HCT116 (cell line): ENCODE results near the gene ATXN1. TPM values are rescaled to one million over a fixed set of nuclear protein-coding genes. Genes with fewer than 3 reads are reported as not detected.

Source experiments
- ATAC-seq: fragments of 200-7000 bp; cut with Tn5 transposase; 2 replicates; pipeline ENCODE4 v1.9.1; 2020; ENCODE audit warnings: mild to moderate bottlenecking, moderate library complexity
- BruUV-seq: library from RNA; stranded (reverse); fragments of 400-500 nt; replicated peaks from 2 replicates; lab custom pipeline; 2021; lab: Mats Ljungman, UMichigan
- CTCF ChIA-PET: fragments of 300-600 bp; sonication (Branson Sonifier 250); formaldehyde crosslinking; loops from one replicate; lab custom pipeline; 2021; ENCODE audit warnings: antibody characterized with exemption; lab: Charles Lee
- POLR2A ChIA-PET: fragments of 300-600, 350-600 bp; sonication (Branson Sonifier 250); formaldehyde crosslinking; loops from one replicate; lab custom pipeline; 2021; ENCODE audit warnings: antibody characterized with exemption; lab: Charles Lee
- RAD21 ChIA-PET, 2 experiments: fragments of 300-600 bp; sonication (Branson Sonifier 250); formaldehyde crosslinking; loops; one replicate each; lab custom pipeline; 2023; ENCODE audit warnings: low total read pairs in 2 of 2; ENCODE audit not compliant: uncharacterized antibody in 2 of 2, unreplicated experiment in 2 of 2, low non-redundant PET in 1 of 2; lab: Charles Lee
- DNase-seq: peaks from one replicate; pipeline ENCODE4 v3.0.0-alpha.2; 2010; ENCODE audit warnings: low read depth, low spot score
- H2AFZ ChIP-seq: fragments of 200-600 bp; shearing (Covaris generic), sonication (generic); 2 replicates; pipeline ENCODE4 v1.6.1; 2017; ENCODE audit warnings: low read depth, mixed run types, mixed read lengths, antibody characterized with exemption, low read length; ENCODE audit not compliant: poor library complexity, severe bottlenecking
- H3K27ac ChIP-seq: 2 replicates; pipeline ENCODE4 v1.5.1; 2012; ENCODE audit warnings: low read depth, low read length
- H3K27me3 ChIP-seq: fragments of 200-600 bp; sonication (generic); 2 replicates; pipeline ENCODE4 v1.6.1; 2016; ENCODE audit warnings: mixed run types, low read length, mixed read lengths; ENCODE audit not compliant: insufficient read depth
- H3K36me3 ChIP-seq, 2 experiments: fragments of 200-500 bp in 1 of 2; fragments of 200-600 bp in 1 of 2; sonication (Bioruptor generic) in 1 of 2; sonication (generic) in 1 of 2; 2 replicates each; pipeline versions ENCODE4 v1.5.1 to v1.6.1; 2014 to 2016; ENCODE audit warnings: low read length in 2 of 2, inconsistent platforms in 1 of 2, mixed read lengths in 1 of 2, mixed run types in 1 of 2; ENCODE audit not compliant: insufficient read depth in 2 of 2, control insufficient read depth in 1 of 2
- H3K4me1 ChIP-seq, 2 experiments: fragments of 200-600 bp in 1 of 2; sonication (generic) in 1 of 2; 2 replicates each; pipeline versions ENCODE4 v1.5.1 to v1.6.1; 2012 to 2017; ENCODE audit warnings: low read length in 2 of 2, inconsistent platforms in 1 of 2, mild to moderate bottlenecking in 1 of 2, mixed read lengths in 1 of 2, mixed run types in 1 of 2, moderate library complexity in 1 of 2; ENCODE audit not compliant: insufficient read depth in 2 of 2, control insufficient read depth in 1 of 2
- H3K4me2 ChIP-seq: fragments of 200-600 bp; sonication (generic); 2 replicates; pipeline ENCODE4 v1.6.1; 2017; ENCODE audit warnings: mixed run types, low read length, mixed read lengths
- H3K4me3 ChIP-seq, 2 experiments: fragments of 200-600 bp in 1 of 2; sonication (generic) in 1 of 2; replicated peaks in 1 of 2; 2 replicates each; pipeline ENCODE4 v1.5.1; 2011 to 2016; ENCODE audit warnings: low read length in 2 of 2, control low read depth in 1 of 2, low read depth in 1 of 2, mild to moderate bottlenecking in 1 of 2, mixed read lengths in 1 of 2, mixed run types in 1 of 2
- H3K79me2 ChIP-seq: fragments of 200-600 bp; sonication (generic); 2 replicates; pipeline ENCODE4 v1.6.1; 2017; ENCODE audit warnings: mild to moderate bottlenecking, mixed run types, low read length, moderate library complexity, mixed read lengths; ENCODE audit not compliant: insufficient read depth
- H3K9ac ChIP-seq: fragments of 200-600 bp; sonication (generic); 2 replicates; pipeline ENCODE4 v1.6.1; 2016; ENCODE audit warnings: low read length, mixed read lengths
- H3K9me2 ChIP-seq: fragments of 200-600 bp; sonication (generic), shearing (Covaris generic); 2 replicates; pipeline ENCODE4 v1.6.1; 2017; ENCODE audit warnings: mixed run types, mild to moderate bottlenecking, moderate library complexity; ENCODE audit not compliant: insufficient read depth
- H3K9me3 ChIP-seq, 2 experiments: fragments of 200-500 bp in 1 of 2; fragments of 200-600 bp in 1 of 2; sonication (Bioruptor generic) in 1 of 2; sonication (generic) in 1 of 2; 2 replicates each; pipeline ENCODE4 v1.6.1; 2014 to 2017; ENCODE audit warnings: low read length in 2 of 2, mixed read lengths in 2 of 2, inconsistent platforms in 1 of 2, low read depth in 1 of 2, mild to moderate bottlenecking in 1 of 2, mixed run types in 1 of 2, moderate library complexity in 1 of 2; ENCODE audit not compliant: control insufficient read depth in 1 of 2, insufficient read depth in 1 of 2
- H4K20me1 ChIP-seq: fragments of 200-600 bp; sonication (generic), shearing (Covaris generic); 2 replicates; pipeline ENCODE4 v1.6.1; 2017; ENCODE audit warnings: mixed run types, mild to moderate bottlenecking, moderate library complexity; ENCODE audit not compliant: insufficient read depth
- CBX3 ChIP-seq: IDR thresholded peaks from 2 replicates; pipeline ENCODE4 v1.6.1; 2012; ENCODE audit warnings: low read depth
- CEBPB ChIP-seq: IDR thresholded peaks from 2 replicates; pipeline ENCODE4 v1.6.1; 2012; ENCODE audit warnings: low read depth
- EGR1 ChIP-seq: IDR thresholded peaks from 2 replicates; pipeline ENCODE4 v1.6.1; 2012; ENCODE audit warnings: low read depth
- MAX ChIP-seq: IDR thresholded peaks from 2 replicates; pipeline ENCODE4 v1.6.1; 2012
- POLR2A ChIP-seq: IDR thresholded peaks from 2 replicates; pipeline ENCODE4 v1.7.0; 2011; ENCODE audit warnings: borderline replicate concordance; ENCODE audit not compliant: insufficient read depth, insufficient read length; ENCODE audit errors: extremely low read depth
- POLR2AphosphoS5 ChIP-seq: IDR thresholded peaks from 2 replicates; pipeline ENCODE4 v1.6.1; 2011; ENCODE audit warnings: mild to moderate bottlenecking, low read depth, low read length, moderate library complexity
- RAD21 ChIP-seq: IDR thresholded peaks from 2 replicates; pipeline ENCODE4 v1.6.1; 2012; ENCODE audit warnings: low read depth, mild to moderate bottlenecking
- SIN3A ChIP-seq: IDR thresholded peaks from 2 replicates; pipeline ENCODE4 v1.6.1; 2012; ENCODE audit warnings: low read depth
- TCF7L2 ChIP-seq: IDR thresholded peaks from 2 replicates; pipeline ENCODE4 v1.7.0; 2011; ENCODE audit warnings: borderline replicate concordance, inconsistent platforms; ENCODE audit not compliant: insufficient read depth, insufficient read length; ENCODE audit errors: extremely low read depth
- ZBTB33 ChIP-seq: IDR thresholded peaks from 2 replicates; pipeline ENCODE4 v1.6.1; 2011; ENCODE audit warnings: mild to moderate bottlenecking, low read length, moderate library complexity; ENCODE audit not compliant: insufficient replicate concordance; ENCODE audit errors: extremely low read depth
- ZNF274 ChIP-seq: fragments of 200-500 bp; sonication (Bioruptor generic); IDR thresholded peaks from 2 replicates; pipeline ENCODE4 v1.6.1; 2014; ENCODE audit warnings: mild to moderate bottlenecking, low read depth, low read length, inconsistent platforms
- intact Hi-C: fragments of 100-400 bp; cut with micrococcal nuclease; formaldehyde crosslinking; loops from 2 replicates; pipeline ENCODE4 v1.10.0; 2022
- total RNA-seq: library from RNA; stranded (reverse); gene quantifications from one replicate; pipeline ENCODE4 v1.2.1, GENCODE V29; 2021; ENCODE audit not compliant: unreplicated experiment

ATXN1 gene
- total RNA-seq, 1 experiment from 2014 or later, result 21.0 TPM

GRCh38 chr6:16440636-16441212 lies 320.5 kb downstream of the ATXN1 start:
- ChIA-PET CTCF (no interaction called here), RAD21 (no interaction called here), POLR2A (no interaction called here)
- Histone ChIP-seq H3K27me3 (no peaks in the 10 kb centered on the region), H3K9me3 (no peaks in the 10 kb centered on the region), H3K4me2 (no peak overlapping the region), H4K20me1 (no peaks in the 10 kb centered on the region), H3K4me1 (peaks cover 0 to 7% of the 10 kb centered on the region in 2 experiments; a peak in 1 of 4 replicates), H2AFZ (no peak overlapping the region), H3K9me2 (no peaks in the 10 kb centered on the region), H3K9ac (no peak overlapping the region), H3K4me3 (no peak overlapping the region), H3K36me3 (no peaks in the 10 kb centered on the region), H3K27ac (no peak overlapping the region), H3K79me2 (no peaks in the 10 kb centered on the region)
- no peak for ATAC-seq
- TF ChIP-seq POLR2AphosphoS5 (no peak), ZNF274 (no peak), MAX (no peak), EGR1 (no peak), SIN3A (no peak), CEBPB (no peak), CBX3 (no peak), POLR2A (no peak)
- intact Hi-C loops, result no loop called here
- no TSS peak for BruUV-seq
- DNase-seq, result no peak

- intact Hi-C loops, result no loop called here
- no peaks in the 10 kb centered on the region for H3K79me2 ChIP-seq
- ATAC-seq (no peak), DNase-seq (no peak)
- ChIA-PET CTCF (no interaction called here), POLR2A (no interaction called here), RAD21 (no interaction called here)
- BruUV-seq, result no TSS peak
- no peak overlapping the region for H2AFZ ChIP-seq
- H4K20me1 ChIP-seq, result no peaks in the 10 kb centered on the region
- no peaks in the 10 kb centered on the region for H3K9me2 ChIP-seq
- no peak for TF ChIP-seq ZBTB33
- no peak for TF ChIP-seq CBX3
- TF ChIP-seq TCF7L2, result no peak
- TF ChIP-seq CEBPB, result no peak
- TF ChIP-seq SIN3A, result no peak
- TF ChIP-seq RAD21, result no peak
- no peak overlapping the region for H3K27ac ChIP-seq
- H3K36me3 ChIP-seq, result no peaks in the 10 kb centered on the region
- no peak overlapping the region for H3K9ac ChIP-seq
- peaks cover 0 to 7% of the 10 kb centered on the region in 2 experiments; a peak in 1 of 4 replicates for H3K4me1 ChIP-seq
- H3K27me3 ChIP-seq, result no peaks in the 10 kb centered on the region
- no peak overlapping the region for H3K4me2 ChIP-seq
- H3K9me3 ChIP-seq, result no peaks in the 10 kb centered on the region
- H3K4me3 ChIP-seq, result no peak overlapping the region
These were observed 322.3 kb downstream of the ATXN1 start for GRCh38 chr6:16438718-16439591.
